Activated B cell treated with CpG ODN at 0.5 μM for 24 hours (primary cell): ENCODE results near the gene MAD1L1. TPM values are rescaled to one million over a fixed set of nuclear protein-coding genes. Genes with fewer than 3 reads are reported as not detected.

Experiments
- ATAC-seq: fragments of 200-7000 bp; cut with Tn5 transposase; one replicate; pipeline ENCODE4 v1.10.0; 2021; ENCODE audit warnings: low read depth, mild to moderate bottlenecking, moderate library complexity
- CTCF ChIA-PET: fragments of 350-600 bp; sonication (Branson Sonifier 250); formaldehyde crosslinking; loops from one replicate; lab custom pipeline; 2021; ENCODE audit warnings: antibody characterized with exemption; lab: Charles Lee
- POLR2A ChIA-PET: fragments of 350-600 bp; sonication (Branson Sonifier 250); formaldehyde crosslinking; loops from one replicate; lab custom pipeline; 2021; ENCODE audit warnings: antibody characterized with exemption; lab: Charles Lee
- DNase-seq: peaks from one replicate; pipeline ENCODE4 v3.0.0; 2022
- H3K27ac Mint-ChIP-seq: one replicate; pipeline ENCODE4 v1.8.0; 2020; ENCODE audit warnings: mixed read lengths
- H3K27me3 Mint-ChIP-seq: one replicate; pipeline ENCODE4 v1.8.0; 2021; ENCODE audit warnings: mixed read lengths
- H3K36me3 Mint-ChIP-seq: one replicate; pipeline ENCODE4 v1.8.0; 2021; ENCODE audit warnings: low read depth, mixed read lengths
- H3K4me1 Mint-ChIP-seq: one replicate; pipeline ENCODE4 v1.8.0; 2021; ENCODE audit warnings: mixed read lengths
- H3K4me3 Mint-ChIP-seq: one replicate; pipeline ENCODE4 v1.8.0; 2020; ENCODE audit warnings: mild to moderate bottlenecking, mixed read lengths
- H3K9me3 Mint-ChIP-seq: one replicate; pipeline ENCODE4 v1.8.0; 2020; ENCODE audit warnings: mixed read lengths
- intact Hi-C: fragments of 100-400 bp; cut with micrococcal nuclease; formaldehyde crosslinking; loops from one replicate; pipeline ENCODE4 v1.15.1; 2024
- total RNA-seq: library from RNA; stranded (reverse); gene quantifications from 2 replicates; pipeline ENCODE4 v1.2.3, GENCODE V29; 2022
- TF ChIP-seq, protein P1 (sequence below): fragments of 200-600 bp; IDR thresholded peaks from one replicate; pipeline ENCODE4 v1.8.0; 2022; ENCODE audit warnings: antibody characterized with exemption, mild to moderate bottlenecking

MAD1L1 gene
- total RNA-seq, 1 donor from 2014 or later, result 54.6 TPM

DNA sequence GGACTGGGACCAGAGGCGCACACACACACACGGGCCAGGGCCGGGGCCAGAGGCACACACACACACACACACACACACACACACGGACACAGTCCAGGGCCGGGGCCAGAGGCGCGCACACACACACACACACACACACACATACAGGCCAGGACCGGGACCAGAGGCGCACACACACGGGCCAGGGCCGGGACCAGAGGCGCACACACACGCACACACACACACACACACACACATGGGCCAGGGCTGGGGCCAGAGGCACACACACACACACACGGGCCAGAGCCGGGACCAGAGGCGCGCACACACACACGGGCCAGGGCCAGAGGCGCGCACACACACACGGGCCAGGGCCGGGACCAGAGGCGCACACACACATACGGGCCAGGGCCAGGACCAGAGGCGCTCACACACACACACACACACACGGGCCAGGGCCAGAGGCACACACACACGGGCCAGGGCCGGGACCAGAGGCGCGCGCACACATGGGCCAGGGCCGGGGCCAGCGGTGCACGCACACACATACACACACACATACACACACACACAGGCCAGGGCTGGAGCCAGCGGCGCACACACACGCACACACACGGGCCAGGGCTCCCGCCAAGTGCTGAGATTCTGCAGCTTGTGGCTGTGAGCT is 293.8 kb downstream of the MAD1L1 start:
- Mint-ChIP-seq H3K9me3 (no peaks in the 10 kb centered on the region), H3K4me3 (peak overlapping the region; percentile 84), H3K27me3 (no peaks in the 10 kb centered on the region), H3K27ac (peak overlapping the region; percentile 91), H3K36me3 (peaks cover 22% of the 10 kb centered on the region), H3K4me1 (peaks cover 49% of the 10 kb centered on the region)
- TF ChIP-seq, protein P1, sequence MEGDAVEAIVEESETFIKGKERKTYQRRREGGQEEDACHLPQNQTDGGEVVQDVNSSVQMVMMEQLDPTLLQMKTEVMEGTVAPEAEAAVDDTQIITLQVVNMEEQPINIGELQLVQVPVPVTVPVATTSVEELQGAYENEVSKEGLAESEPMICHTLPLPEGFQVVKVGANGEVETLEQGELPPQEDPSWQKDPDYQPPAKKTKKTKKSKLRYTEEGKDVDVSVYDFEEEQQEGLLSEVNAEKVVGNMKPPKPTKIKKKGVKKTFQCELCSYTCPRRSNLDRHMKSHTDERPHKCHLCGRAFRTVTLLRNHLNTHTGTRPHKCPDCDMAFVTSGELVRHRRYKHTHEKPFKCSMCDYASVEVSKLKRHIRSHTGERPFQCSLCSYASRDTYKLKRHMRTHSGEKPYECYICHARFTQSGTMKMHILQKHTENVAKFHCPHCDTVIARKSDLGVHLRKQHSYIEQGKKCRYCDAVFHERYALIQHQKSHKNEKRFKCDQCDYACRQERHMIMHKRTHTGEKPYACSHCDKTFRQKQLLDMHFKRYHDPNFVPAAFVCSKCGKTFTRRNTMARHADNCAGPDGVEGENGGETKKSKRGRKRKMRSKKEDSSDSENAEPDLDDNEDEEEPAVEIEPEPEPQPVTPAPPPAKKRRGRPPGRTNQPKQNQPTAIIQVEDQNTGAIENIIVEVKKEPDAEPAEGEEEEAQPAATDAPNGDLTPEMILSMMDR, result no peak
- POLR2A ChIA-PET, result interaction anchor here (1.4 kb wide), 1 partner anchor 81 kb away, joined by 11 read pairs; no protein-coding TSS in a partner anchor
- CTCF ChIA-PET, result interaction anchor here (1.0 kb wide), 1 partner anchor 17 kb away, joined by 3 read pairs; no protein-coding TSS in a partner anchor
- intact Hi-C loops, result no loop called here
- DNase-seq (no peak), ATAC-seq (no peak)

DNA sequence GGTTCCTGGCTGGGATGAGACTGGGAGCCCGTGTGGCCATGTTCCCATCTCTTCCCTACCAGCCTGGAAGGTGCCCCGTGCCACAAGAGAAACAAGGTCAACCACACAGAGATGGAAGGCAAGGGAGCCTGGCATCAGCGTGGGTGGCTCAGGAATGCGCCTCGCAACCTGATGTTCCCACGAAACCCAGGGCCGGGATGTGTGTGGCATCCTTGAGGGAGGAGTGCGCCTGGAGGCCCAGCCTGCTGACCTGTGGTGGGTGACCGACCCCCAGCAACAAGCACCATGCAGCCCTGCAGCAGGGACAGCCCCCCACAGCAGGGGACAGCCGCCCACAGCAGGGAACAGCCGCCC is 295.5 kb downstream of the MAD1L1 start:
- Mint-ChIP-seq H3K27me3 (no peaks in the 10 kb centered on the region), H3K27ac (no peak overlapping the region), H3K9me3 (no peaks in the 10 kb centered on the region), H3K4me3 (no peak overlapping the region), H3K36me3 (peaks cover 36% of the 10 kb centered on the region), H3K4me1 (peaks cover 49% of the 10 kb centered on the region)
- ChIA-PET CTCF (no interaction called here), POLR2A (no interaction called here)
- TF ChIP-seq, protein P1, result no peak
- ATAC-seq (no peak), DNase-seq (no peak)
- intact Hi-C loops, result no loop called here

DNA sequence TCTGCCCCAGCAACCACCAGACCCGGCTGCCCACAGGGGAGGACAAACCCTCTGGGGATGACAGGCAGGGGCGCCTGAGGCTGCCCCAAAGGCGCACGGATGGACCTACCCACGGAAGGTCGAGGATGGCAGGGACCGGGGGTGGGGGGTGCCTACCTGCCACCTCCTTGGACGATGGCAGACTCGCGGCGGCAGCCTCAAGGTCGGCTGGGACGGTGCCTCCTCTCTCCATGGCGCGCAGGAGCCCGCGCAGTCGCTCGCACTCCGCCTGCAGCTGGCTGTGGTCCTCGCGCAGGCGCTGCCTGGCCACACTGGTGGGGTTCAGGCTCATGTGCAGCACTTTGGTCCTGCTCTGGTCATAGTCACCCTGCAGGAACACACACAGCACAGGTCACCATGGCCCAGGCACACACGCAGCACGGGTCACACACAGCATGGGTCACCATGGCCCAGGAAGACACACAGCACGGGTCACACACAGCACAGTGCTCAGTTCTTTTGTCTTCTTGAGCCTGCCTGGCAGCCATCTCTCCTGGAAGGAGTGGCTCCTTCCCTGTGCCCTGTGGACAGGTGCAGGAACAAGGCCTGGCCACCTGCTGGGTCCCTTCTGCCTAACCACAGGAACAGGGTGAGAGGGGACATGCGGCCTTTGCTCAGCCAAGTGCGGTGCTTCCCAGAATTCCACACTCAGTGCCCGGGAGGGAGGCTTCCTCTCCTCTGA is 296.1 kb downstream of the MAD1L1 start:
- peaks cover 45% of the 10 kb centered on the region for H3K4me1 Mint-ChIP-seq
- H3K27me3 Mint-ChIP-seq, result no peaks in the 10 kb centered on the region
- ChIA-PET CTCF (no interaction called here), POLR2A (no interaction called here)
- TF ChIP-seq, protein P1, result no peak
- no peak for DNase-seq
- ATAC-seq, result no peak
- peaks cover 42% of the 10 kb centered on the region for H3K36me3 Mint-ChIP-seq
- no peak overlapping the region for H3K4me3 Mint-ChIP-seq
- H3K9me3 Mint-ChIP-seq, result no peaks in the 10 kb centered on the region
- intact Hi-C loops, result no loop called here
- H3K27ac Mint-ChIP-seq, result no peak overlapping the region

DNA sequence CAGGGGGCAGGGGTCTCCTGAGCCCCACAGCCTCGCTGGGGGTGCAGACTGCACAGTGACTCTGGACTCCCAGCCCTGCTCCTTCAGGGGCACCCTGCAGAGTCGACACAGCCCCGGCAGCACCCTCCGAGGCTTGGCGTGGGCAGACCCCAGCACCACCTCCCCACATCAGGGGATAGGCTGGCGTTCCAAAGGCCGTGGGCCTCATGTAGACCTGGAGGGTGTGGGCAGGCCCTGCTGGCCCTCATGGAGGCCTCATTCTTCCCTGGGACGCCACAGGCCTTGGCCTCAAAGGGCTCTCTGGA is 296.8 kb downstream of the MAD1L1 start:
- intact Hi-C loops, result no loop called here
- no peak for ATAC-seq
- no peaks in the 10 kb centered on the region for H3K27me3 Mint-ChIP-seq
- TF ChIP-seq, protein P1, result no peak
- H3K4me3 Mint-ChIP-seq, result no peak overlapping the region
- peaks cover 44% of the 10 kb centered on the region for H3K4me1 Mint-ChIP-seq
- H3K27ac Mint-ChIP-seq, result no peak overlapping the region
- CTCF ChIA-PET, result no interaction called here
- no peak for DNase-seq
- H3K36me3 Mint-ChIP-seq, result peaks cover 46% of the 10 kb centered on the region
- H3K9me3 Mint-ChIP-seq, result no peaks in the 10 kb centered on the region
- POLR2A ChIA-PET, result no interaction called here

DNA sequence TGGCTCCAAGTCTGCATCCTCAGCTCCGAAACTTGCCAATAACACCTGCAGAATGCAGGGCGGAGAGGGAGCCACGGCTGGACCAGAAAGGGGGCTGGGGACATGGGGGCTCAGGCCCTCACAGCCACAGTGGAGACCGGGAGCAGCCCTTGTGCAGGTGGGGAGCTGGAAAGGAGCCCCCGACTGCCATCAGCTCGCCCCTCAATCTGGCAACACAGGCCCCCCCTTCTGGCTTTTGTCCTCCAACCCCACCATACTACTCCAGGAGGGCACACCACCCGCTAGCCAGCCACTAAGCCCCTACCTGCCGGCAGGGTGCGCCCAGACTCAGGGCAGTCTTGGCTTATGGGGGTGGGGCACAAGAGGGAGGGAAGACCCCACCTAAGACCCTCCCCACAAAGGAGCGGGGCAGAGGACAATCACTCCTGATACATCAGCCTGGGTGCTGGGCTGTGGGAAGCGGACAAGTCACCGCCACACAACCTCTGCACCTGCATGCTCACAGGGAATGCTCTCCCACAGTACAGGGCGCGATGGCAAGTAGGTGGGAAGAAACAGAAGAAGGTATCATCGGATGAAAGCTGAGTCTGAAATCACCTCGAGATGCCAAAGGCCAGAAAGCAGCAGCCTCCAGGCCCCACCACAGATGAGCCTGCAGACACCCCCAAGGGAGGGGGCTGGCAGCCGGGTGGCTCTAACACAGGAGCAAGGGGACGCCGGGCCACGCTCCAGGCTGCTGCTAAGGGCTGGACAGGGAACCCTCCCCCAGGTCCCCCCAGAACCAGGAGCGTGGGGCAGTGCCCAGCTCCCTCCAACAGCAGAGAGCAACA is 297.4 kb downstream of the MAD1L1 start:
- ChIA-PET POLR2A (no interaction called here), CTCF (no interaction called here)
- H3K4me3 Mint-ChIP-seq, result no peak overlapping the region
- H3K9me3 Mint-ChIP-seq, result no peaks in the 10 kb centered on the region
- H3K27ac Mint-ChIP-seq, result no peak overlapping the region
- no peak for ATAC-seq
- peaks cover 46% of the 10 kb centered on the region for H3K36me3 Mint-ChIP-seq
- TF ChIP-seq, protein P1, result no peak
- H3K4me1 Mint-ChIP-seq, result peaks cover 39% of the 10 kb centered on the region
- no peaks in the 10 kb centered on the region for H3K27me3 Mint-ChIP-seq
- intact Hi-C loops, result no loop called here
- DNase-seq, result no peak
